ENCODE results near the gene MYEOV. TPM values are rescaled to one million over a fixed set of nuclear protein-coding genes. Genes with fewer than 3 reads are reported as not detected.

MYEOV gene
- total RNA-seq = 0.25 and 13.5 TPM in 2 replicates

DNA sequence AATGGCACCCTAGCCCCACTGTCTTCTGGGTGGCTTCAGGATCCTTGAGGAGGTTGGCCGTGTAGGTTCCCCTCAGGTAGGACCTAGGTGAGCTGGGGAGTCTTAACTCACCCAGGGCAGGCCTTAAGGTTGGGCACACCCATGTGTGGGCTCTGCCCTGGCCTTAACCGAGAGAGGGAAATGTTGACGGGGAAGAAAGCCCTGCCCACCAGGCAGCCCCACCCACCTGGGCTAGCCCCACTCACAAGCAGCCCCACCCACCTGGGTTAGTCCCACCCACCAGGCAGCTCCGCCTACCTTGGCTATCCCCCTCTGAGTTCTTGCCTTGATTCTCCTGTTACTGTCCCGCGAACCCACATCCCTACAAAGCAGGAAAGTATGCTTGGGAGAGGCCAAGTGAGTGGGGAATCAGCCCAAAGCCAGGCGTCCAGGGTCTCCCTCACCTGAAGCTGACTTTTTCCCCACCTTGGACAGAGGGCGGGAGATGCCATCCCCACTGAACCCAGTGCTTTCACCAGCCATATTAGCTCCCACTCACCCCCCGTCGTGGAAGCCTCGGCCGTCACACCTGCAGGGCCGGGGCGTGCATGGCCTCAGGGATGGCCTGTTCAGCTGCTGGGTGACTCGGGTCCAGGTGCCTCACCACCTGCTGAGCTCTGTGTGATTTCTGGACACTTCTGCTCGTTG, at the start of gene MYEOV:
Gene MYEOV, plus strand, starts transcription at position 337 of the 687 bp plus-strand sequence. CDS start 1,200 bp downstream, outside the sequence.
- DNase-seq (ENCODE audit: low read depth) = peak; percentile 21

DNA sequence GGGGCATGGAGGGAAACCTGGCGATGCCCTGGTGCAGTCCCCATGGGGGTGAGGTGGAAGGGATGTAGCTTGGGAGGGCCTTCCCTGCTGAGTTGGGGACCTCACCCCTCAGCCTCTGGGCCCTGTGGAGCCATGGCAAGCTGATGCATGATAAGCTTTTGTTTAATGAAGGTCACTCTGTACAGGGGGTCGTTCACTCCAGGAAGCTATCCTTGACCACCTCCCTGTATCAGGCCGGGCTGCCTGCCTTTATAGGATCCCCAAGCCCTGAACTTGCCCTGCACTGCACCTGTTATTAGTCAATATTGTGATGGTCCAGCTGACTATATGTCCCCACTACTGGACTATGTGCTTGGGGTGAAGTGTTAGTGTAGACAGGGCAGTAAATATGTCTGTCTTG, 49.7 kb upstream of the MYEOV start:
- no peak for DNase-seq (ENCODE audit: low read depth)

DNA sequence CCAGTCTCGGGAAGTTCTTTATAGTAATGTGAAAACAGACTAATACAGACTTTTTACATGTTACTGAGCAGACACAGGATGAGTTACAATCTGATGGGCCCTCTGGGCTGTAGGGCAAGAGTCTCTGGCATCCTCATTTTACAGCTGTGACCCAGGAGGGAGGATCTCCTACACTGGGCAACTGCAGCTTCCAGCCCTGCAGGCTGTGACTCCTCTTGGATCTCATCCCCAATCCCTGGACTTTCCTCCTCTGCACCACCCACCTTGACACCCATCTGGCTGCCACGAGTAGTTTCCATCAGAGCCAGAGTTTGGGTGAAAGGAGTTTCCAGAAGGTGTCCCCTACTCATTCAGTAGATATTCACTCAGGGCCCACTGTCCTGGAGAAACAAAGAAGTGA, 48.9 kb upstream of the MYEOV start:
- DNase-seq (ENCODE audit: low read depth) = no peak

DNA sequence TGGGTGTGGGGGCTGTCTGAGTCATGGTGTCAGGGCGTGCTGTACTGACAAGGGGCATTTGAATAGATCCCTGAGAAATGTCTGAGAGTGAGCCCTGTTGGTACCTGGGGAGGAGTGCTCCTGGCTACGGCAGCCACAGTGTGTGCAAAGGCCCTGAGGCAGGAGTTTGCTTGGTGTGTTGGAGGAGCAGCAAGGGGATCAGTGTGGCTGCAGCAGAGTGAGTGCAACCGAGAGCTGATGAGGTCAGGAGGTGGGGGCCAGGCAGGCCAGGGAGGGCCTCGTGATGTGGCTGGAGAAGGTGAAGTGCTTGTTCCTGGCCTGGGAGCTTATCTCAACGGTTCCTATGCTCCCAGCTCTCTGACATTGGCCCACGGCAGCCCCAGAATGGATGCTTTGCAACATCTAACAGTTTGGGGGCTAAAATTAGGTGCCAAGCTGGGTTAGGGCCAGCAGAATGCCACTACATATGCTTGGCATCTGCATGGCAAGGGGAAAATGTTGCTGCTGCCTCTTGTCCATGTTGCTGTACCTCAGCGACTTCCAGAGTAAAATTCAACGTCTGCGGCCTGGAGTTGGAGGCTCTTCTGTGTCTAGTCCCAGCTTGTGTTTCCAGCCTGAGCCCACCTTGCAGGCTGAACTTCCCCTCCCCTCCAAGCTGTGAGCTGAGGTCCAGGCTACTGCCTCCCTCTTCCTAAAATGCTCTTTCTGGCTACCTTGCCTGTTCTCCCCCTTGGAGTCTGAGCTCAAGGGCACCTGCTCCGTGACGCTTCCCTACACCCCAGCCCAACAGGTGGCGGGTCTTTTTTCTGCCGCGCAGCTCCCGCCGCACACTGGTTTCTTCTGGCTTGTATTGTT, 48.2 kb upstream of the MYEOV start:
- no peak for DNase-seq (ENCODE audit: low read depth)

DNA sequence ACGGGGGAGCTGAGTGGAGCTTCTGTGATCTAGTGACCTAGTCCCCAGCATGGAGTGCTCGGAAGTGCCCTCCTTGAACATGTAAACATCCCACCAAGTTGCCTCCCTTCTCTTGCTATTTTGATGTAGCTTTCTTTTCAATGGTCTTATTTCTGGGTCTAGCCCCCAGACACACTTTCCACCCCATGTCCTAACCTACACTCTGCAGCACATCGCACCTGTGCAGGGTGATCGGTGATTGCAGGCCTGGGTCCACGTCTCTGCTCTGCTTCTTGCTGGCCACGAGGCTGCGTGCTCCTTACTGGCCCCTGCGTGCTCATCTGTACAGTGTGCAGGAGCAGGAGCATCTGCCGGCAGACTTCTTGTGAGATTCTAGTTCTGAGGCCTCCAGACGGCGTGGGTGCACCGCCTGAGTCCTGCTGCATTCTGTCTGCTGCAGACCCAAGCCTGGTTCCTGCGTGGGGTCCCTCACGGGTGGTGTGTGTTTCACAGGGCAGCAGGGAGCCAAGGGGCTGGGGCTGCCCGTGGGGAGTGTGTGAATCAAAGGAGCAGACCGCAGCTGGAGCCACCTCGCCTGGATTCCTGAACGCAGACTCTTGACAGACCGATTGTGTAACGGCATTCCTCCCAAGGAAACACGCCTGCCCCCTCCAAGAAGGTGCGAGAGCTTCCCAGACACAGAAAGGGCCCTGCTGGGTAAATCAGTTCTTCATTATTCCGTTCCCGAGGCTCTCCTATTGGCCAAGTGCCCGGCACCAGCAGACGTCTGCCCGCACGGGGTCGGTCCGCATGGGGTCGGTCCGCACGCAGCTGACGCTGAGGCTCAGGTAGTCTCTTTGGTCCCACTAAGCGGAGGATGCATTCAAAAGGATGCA, 44.4 kb upstream of the MYEOV start:
- DNase-seq (ENCODE audit: low read depth) = no peak

DNA sequence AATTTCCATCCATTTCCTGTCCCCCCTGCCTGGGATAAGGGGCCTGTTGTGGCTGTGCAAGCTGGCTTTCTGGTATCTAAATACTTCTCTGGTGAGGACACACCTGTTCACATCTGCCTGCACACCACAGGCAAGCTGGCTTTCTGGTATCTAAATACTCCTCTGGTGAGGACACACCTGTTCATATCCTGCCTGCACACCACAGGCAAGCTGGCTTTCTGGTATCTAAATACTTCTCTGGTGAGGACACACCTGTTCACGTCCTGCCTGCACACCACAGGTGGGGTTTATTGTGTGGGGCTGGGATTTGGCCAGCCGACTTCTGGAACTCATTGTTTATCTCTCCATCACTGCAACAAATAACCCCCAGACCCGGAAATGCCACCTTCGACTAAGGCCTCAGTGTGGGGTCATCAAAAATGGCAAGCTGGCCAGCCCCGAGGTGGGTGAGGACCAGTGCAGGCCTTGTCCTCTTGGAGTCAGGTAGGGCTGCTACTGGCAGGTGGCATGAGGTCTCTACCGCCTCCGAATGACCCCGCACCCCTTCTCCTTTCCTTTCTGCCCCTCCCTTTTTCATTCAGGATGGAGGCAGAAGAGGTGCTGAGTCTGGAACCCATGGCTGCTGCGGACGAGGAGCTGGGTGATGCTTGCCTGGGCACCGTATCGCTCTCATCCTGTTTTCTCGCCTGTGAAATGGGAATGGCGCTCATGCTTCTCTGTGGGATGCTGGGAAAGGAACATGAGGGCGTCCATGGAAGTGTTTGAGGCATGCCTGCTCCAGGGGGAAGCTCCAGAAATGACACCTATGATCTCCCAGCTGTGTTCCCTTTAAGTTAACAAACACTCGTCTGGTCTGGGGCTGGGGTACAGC, 43.5 kb upstream of the MYEOV start:
- no peak for DNase-seq (ENCODE audit: low read depth)

DNA sequence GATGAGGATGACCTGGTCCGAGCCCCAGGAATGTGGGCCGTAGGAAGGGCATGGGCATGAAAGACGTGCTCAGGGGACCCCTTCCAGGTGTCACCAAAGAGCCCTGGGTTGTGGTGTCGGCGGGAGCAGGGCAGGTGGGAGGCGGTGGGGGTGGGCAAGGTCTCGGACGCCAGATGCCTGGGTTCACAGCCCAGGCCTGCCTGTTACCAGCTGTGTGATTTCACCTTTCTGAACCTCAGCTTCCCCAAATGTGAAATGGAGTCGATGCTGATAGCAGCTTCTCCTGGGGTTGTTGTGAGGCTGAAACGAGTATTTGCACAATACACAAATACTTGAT, 42.9 kb upstream of the MYEOV start:
- no peak for DNase-seq (ENCODE audit: low read depth)

DNA sequence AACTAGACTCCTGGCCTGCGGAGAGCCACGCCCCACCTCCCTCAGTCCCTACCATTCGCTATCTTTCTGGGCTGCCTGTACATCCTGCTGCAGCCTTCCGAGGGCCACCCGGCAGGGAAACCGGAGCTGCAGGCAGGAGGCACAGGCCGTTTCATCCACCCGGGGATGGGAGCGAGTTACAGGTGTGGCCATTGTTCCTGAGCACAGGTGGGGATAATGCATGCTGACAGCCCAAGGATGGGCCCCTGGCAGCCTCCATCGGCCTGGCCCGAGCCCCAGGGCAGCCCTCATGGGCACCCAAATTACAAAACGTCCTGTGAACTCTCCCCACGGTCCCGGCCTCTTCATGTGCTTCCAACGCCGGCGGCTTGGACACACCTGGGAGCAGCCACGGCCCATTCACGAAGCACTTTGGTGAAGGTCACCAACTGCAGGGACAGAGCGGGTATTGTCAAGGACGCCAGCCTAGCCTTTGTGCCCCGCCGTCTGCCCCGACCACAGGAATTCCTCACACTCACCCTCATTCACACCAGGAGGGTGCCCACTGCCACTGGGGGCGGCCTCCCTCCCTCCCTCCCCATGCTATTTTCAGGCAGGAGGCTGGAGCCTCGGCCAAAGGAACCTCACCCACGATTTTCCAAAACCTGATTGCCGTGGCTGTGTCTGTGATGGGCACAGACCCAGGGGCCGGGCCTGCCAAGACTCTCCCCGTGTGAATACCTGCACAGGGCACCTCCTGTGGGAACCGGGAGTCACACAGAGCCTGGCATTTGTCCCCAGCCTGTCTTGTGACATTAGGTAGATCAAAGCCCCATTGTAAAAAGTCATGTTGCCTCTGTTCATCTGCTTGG, 42.1 kb upstream of the MYEOV start:
- no peak for DNase-seq (ENCODE audit: low read depth)

DNA sequence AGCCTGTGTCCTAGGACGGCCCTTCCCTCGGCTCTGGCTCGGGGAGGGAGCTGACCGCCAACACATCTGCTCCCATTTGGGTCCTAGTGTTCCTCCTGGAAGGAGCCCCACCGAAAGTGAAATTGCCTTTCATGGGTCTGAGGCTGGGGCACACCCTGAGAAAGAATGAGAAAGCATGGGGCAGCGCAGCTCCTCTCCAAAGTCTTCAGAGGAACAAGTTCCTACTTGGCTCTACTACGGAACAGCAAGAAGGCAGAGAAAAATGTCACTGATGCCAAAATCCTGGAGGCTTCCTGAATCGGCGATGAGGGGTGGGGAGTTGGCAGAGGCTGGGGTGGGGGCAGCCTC, 41.5 kb upstream of the MYEOV start:
- DNase-seq (ENCODE audit: low read depth) = no peak

DNA sequence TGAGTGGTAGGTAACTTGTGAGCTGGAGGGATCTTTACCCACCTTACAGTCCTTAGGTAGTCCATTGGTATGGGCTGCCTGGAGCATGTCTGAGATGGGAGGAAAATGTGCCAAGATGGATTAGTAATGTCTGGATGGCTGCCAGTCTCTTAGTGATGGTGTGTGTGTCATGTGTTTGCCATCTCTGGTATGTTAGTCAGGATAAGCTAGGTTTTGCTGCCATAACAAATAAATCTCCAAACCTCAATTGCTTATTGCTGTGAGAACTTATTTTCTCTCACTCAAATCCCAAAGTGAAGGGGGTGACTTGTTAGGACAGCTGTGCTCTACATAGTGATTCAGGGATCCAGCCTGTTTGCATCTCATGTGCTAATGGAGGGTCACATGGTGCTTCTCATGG, 40.9 kb upstream of the MYEOV start:
- DNase-seq (ENCODE audit: low read depth) = peak; percentile 17

DNA sequence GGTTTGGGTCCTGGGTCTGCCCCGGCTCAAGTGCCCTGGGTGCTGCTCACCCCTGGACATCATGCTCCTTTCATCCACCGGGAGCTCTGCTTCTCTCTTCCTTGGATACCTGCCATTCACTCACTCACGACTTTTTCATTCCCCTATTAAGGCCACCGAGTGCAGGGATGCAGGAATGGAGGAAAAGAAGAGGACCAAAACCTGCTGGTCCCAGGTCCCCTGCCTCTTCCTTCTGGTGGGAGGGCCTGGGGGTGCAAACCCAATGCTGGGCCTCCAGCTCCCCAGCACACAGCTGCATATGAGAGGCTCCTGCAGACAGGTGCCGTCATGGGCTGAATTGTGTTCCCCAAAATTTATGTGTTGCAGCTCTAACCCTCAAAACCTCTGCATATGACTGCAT, 36.8 kb upstream of the MYEOV start:
- DNase-seq (ENCODE audit: low read depth) = no peak

DNA sequence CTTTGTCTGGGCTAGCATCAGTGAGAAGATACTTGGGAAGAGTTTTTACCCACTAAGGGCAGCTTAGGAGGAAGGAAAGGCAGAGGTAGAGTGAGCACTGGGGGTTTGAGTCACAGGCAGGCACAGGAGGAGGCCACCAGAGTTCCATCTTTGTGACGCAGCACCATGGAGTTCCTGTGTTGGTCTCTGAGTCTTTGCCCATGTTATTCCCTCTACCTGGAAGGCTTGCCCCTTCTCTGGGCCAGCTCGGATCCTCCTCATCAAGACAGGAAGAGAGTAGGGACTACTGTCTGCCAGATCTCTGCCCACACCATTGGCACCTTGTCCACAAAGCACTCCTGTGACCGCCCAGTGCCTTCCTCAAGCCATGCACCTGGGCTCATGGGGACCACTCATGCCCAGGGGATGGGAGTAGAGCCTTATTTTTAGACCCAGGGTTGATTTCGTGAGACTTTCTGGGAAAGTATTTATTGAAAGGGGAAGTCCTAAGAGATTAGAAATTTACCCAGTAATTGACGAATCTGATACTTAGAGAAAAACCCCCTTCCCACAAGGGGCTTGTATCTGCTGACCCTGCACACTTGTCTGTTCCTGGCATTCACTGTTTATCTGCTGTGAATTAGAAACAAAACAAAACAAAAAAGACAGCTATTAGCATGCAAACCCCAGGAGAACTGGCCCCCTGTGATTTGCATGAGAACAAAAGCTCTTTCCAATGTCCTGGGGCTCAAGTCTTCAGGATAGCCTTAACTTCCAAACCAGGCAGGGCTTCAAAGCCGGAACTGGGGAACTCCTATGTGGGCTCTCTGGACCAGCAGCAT, 35.9 kb upstream of the MYEOV start:
- DNase-seq (ENCODE audit: low read depth) = no peak

DNA sequence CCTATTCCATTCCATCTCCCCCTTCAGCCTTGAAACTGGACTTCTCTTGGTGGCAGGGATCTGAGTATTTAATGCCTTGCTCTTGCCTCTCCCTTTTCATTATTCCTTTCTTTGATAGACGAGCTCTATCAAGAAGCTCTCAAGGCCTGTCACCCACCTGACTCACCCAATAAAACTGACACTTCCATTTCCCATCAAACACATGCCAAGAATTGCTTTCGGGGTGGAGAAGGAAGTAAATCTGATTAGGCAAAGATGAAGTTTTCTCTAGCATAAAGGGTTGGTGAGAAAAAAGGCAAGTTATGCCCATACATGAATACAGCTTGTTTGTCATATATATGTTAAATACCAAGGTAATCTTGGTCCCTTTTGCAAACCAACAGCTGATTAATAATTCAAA, 34.9 kb upstream of the MYEOV start:
- DNase-seq (ENCODE audit: low read depth) = no peak

DNA sequence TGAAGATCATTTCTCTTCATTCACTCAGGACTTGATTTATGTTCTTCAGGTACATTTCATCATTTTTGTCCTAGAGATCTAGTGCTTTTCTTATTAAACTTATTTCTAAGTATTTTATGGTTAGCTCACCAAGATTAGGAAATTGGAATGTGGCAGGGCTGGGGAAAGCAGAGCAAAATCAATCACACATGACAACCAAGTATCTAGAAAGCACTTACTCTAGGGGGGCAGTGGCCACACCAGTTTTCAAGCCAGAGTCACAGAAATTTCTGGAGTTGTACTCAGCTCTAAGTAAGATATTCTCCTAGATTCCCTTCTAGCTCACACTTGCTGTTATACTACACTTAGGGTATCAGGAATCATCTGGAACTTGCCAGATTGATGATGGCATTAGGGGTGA, 33.3 kb upstream of the MYEOV start:
- no peak for DNase-seq (ENCODE audit: low read depth)

DNA sequence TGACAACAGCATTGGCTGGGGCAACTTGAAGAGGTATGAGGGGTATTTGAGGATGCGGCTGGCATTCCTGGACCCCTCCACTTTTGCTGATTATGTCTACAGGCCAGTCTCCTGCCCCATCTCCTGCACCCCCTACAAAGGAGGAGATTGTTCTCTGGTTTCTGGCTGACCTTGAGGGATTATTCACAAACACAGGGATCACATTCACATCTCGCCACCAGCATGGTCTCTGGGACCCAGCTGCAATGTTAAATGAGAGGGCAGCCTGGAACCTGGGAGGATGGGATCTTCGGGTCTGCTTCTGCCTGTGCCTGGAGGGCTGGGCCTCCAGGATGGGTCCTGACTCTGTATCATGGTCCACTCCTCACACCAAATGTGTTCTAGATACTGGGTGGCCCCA, 32.8 kb upstream of the MYEOV start:
- DNase-seq (ENCODE audit: low read depth) = no peak

DNA sequence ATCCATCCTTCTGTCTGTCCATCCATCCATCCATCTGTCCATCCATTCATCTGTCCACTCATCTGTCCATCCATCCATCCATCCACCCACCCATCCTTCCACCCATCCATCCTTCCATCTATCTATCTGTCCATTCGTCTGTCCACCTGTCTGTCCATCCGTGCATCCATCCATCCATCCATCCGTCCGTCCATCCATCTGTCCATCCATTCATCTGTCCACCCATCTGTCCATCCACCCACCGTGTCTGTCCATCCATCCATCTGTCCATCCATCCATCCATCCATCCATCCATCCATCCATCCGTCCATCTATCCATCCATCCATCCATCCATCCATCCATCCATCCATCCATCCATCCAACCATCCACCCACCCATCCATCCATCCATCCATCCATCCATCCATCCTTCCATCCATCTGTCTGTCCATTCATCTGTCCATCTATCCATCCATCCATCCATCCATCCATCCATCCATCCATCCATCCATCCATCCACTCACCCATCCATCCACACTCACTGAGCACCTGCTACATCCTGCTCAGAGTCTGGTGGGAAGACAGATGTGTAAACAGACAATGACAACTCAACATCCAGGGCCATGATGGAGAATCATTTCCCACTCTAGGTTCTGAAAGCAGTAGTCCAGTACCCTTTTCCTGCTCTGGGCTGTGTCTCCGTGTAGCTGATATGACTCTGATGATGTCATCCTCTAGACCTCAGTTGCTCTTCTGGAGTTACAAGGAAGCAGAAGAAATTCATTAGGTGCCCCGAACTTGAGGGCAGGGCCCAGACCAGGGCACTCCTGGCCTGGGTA, 30.8 kb upstream of the MYEOV start:
- DNase-seq (ENCODE audit: low read depth) = no peak

DNA sequence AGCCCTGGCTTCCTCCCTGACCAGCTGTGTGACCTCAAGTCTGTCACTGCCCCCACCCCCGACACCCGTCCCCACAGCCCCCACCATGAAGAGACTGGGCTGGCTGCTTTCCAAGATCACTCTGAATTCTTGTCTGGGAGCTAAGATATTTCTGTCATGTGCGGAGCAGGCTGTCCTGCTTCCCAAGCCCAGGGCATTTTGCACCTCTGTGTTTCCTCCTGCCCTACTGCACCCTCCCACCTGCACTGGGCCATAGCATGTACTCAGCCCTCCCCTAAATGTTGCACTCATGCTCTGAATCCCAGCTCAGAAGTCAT, 30.3 kb upstream of the MYEOV start:
- DNase-seq (ENCODE audit: low read depth) = no peak

DNA sequence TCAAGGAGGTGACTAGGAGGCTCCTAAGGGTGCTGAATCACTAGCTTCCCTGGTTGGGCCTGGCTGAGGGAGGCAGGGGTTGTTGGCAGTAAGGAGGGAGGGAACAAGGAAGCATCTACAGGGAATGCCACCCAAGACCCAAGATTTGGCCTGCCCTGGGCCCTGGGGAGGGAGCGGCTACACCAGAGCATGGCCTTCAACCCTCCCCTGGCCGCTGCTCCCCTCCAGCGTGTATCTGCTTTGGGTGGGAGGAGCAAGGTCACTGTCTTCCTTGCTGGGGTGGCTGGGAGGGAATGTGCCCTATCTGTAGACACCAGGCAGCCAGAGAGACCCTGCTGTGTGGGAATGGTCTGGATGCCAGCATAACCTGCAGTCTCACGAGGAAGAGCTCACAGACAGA, 29.5 kb upstream of the MYEOV start:
- DNase-seq (ENCODE audit: low read depth) = no peak

DNA sequence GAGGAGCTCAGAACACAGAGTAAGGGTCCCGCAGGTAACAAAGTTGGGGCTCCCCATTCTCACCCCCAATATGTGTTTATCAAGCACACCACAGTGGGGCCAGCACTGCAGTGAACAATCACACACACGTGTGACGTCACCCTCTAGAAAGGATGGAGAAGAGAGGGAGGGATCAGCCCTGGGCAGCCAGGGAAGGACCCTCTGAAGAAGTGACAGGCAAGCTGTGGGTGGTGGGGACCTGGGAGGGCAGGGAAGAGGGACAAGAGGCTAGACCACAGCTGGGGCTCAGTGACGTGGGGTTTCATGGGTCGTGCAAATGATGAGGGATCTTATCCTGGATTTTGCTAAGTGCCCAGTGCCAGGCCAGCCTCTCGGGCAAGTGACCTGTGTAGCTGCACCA, 28.7 kb upstream of the MYEOV start:
- DNase-seq (ENCODE audit: low read depth) = no peak

All from renal cortical epithelial cell (primary cell).